ENCODE data around the gene FAM180A. TPM values are rescaled to one million over a fixed set of nuclear protein-coding genes. Genes with fewer than 3 reads are reported as not detected.

FAM180A gene
- total RNA-seq, 1 donor from 2014 or later, result not detected

DNA sequence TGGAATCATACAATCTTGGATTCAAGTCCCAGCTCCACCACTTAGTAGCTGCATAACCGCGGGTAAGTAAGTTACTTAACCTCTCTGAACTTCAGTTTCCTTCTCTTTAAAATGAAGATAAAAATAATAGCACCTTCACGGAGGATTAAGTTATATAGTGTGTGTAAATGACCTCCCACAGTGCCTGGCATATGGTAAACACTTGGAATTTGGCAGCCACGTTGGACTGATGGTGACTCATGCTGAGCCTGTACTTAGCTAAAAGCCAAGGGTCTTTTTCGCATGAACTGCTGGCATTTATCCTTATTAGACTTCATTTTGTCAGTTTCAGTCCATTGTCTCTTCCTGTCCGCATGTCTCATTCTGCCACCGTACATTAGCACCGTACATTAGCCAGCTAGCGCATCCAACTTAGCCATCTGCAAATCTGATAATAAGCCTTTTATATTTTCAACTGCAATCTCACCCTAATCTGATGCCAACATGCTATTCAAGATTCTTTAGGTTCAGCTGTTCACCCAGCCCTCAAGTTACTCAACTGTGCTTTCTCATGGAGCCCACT lies 31.9 kb downstream of the FAM180A start:
- H3K9me3 Mint-ChIP-seq, result no peaks in the 10 kb centered on the region
- H3K27me3 Mint-ChIP-seq (ENCODE audit: low read depth), result no peaks in the 10 kb centered on the region
- no peak for DNase-seq (ENCODE audit: low spot score in 2 of 2, unreplicated experiment in 2 of 2)
- H3K36me3 Mint-ChIP-seq, result no peaks in the 10 kb centered on the region
- H3K27ac Mint-ChIP-seq, result no peak overlapping the region
- no peak overlapping the region for H3K4me3 Mint-ChIP-seq
- H3K4me1 Mint-ChIP-seq, result peaks cover 11% of the 10 kb centered on the region
- TF ChIP-seq, protein P1, sequence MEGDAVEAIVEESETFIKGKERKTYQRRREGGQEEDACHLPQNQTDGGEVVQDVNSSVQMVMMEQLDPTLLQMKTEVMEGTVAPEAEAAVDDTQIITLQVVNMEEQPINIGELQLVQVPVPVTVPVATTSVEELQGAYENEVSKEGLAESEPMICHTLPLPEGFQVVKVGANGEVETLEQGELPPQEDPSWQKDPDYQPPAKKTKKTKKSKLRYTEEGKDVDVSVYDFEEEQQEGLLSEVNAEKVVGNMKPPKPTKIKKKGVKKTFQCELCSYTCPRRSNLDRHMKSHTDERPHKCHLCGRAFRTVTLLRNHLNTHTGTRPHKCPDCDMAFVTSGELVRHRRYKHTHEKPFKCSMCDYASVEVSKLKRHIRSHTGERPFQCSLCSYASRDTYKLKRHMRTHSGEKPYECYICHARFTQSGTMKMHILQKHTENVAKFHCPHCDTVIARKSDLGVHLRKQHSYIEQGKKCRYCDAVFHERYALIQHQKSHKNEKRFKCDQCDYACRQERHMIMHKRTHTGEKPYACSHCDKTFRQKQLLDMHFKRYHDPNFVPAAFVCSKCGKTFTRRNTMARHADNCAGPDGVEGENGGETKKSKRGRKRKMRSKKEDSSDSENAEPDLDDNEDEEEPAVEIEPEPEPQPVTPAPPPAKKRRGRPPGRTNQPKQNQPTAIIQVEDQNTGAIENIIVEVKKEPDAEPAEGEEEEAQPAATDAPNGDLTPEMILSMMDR (IDR thresholded peaks at IDR 0.05; ENCODE audit: unreplicated experiment), result no peak

DNA sequence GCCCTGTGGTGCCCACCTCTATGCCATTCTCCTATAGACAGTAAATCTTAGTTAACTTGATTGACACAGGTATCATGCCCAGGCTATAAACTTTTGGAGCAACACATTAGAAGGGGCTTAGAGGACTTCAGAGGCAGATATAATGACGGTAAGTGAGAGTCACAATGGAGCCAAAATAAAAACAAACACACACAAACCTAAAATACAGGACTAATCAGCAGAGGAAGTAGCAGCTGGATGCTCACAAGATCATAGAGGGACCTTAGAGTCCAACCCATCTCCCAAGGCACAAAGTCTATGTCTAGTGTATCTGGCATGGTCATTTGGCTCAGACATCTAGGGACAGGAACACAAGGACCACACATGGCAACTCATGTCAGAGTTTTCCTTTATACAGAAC lies 32.9 kb downstream of the FAM180A start:
- TF ChIP-seq, protein P1 (IDR thresholded peaks at IDR 0.05; ENCODE audit: unreplicated experiment), result no peak
- no peak overlapping the region for H3K4me3 Mint-ChIP-seq
- no peaks in the 10 kb centered on the region for H3K27me3 Mint-ChIP-seq (ENCODE audit: low read depth)
- no peak for DNase-seq (ENCODE audit: low spot score in 2 of 2, unreplicated experiment in 2 of 2)
- H3K27ac Mint-ChIP-seq, result no peak overlapping the region
- peaks cover 11% of the 10 kb centered on the region for H3K4me1 Mint-ChIP-seq
- H3K9me3 Mint-ChIP-seq, result no peaks in the 10 kb centered on the region
- H3K36me3 Mint-ChIP-seq, result no peaks in the 10 kb centered on the region

DNA sequence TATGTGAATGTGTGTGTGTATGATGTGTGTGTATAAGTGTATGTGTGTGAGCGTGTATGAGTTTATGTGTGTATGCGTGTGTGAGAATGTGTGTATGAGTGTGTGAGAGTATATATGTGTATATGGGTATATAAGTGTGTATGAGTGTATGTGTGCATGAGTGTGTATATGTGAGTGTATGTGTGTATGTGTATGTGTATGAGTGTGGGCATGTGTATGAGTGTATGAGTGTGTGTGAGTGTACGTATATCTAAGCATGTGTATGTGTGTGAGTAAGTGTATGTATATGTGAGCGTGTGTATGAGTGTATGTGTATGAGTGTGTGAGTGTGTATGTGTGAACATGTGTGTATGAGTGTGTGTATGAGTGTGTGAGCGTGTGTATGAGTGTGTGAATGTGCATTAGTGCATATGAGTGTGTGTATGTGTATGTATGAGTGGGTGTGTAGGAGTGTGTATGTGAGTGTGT lies 33.5 kb downstream of the FAM180A start:
- TF ChIP-seq, protein P1 (IDR thresholded peaks at IDR 0.05; ENCODE audit: unreplicated experiment), result no peak
- no peak for DNase-seq (ENCODE audit: low spot score in 2 of 2, unreplicated experiment in 2 of 2)
- H3K4me3 Mint-ChIP-seq, result no peak overlapping the region
- H3K4me1 Mint-ChIP-seq, result peaks cover 11% of the 10 kb centered on the region
- no peak overlapping the region for H3K27ac Mint-ChIP-seq
- no peaks in the 10 kb centered on the region for H3K27me3 Mint-ChIP-seq (ENCODE audit: low read depth)
- H3K36me3 Mint-ChIP-seq, result no peaks in the 10 kb centered on the region
- no peaks in the 10 kb centered on the region for H3K9me3 Mint-ChIP-seq

DNA sequence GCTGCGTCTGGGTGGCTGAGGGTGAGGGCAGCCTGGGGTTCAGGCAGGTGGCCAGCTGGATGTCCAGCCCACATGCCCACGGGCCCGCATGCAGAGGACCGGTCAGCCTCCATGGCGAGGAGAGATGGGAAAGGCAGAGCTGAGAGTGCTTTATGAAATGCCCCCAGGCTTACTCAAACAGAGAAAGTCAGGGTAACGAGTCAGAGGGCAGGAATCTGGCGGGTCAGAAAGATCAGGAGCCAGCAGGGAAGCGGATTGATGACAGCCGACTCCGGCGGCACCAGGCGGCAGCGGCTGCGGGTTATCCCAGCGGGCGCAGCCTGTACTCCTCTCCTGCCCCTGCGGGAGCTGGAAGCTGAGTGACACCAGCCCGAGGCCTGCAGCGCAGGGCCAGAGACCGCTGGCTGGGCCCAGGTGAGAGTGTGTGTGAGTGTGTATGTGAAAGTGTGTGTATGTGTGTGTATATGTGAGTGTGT lies 34.0 kb downstream of the FAM180A start:
- no peak overlapping the region for H3K4me3 Mint-ChIP-seq
- no peaks in the 10 kb centered on the region for H3K27me3 Mint-ChIP-seq (ENCODE audit: low read depth)
- no peak for DNase-seq (ENCODE audit: low spot score in 2 of 2, unreplicated experiment in 2 of 2)
- H3K36me3 Mint-ChIP-seq, result no peaks in the 10 kb centered on the region
- H3K4me1 Mint-ChIP-seq, result peaks cover 8% of the 10 kb centered on the region
- H3K9me3 Mint-ChIP-seq, result no peaks in the 10 kb centered on the region
- TF ChIP-seq, protein P1 (IDR thresholded peaks at IDR 0.05; ENCODE audit: unreplicated experiment), result no peak
- H3K27ac Mint-ChIP-seq, result no peak overlapping the region

DNA sequence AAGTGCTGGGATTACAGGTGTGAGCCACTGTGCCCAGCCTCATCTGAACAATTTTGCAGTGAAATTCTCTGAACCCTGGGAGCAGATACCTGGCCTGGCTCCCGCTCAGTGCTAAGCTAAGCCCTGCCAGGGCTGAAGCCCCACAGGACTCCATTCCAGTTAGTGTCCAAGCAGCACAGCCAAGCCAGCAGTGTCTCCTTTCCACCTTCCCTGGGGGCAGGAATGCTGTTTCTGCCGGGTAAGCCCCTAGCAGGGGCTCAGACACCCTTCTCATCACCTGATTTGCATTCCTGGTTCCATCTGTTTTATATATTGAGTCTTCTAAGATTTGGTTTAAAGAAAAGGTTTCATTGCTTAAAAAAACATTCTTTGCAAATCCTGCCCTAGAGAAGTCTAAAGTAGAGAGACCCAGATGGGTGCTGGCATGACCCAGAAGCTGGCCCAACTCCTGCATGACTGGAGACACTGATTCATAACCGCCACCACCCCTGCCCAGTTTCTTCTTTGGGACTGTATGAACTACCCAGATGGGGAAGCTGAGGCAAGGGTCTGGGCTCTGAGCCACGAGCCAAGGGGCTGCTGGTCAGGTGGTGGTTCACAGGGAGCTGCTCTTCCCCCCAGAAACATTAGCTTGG lies 34.7 kb downstream of the FAM180A start:
- Mint-ChIP-seq H3K9me3 (no peaks in the 10 kb centered on the region), H3K36me3 (no peaks in the 10 kb centered on the region), H3K4me3 (no peak overlapping the region), H3K27me3 (ENCODE audit: low read depth) (no peaks in the 10 kb centered on the region), H3K27ac (no peak overlapping the region), H3K4me1 (peaks cover 7% of the 10 kb centered on the region)
- TF ChIP-seq, protein P1 (IDR thresholded peaks at IDR 0.05; ENCODE audit: unreplicated experiment), result no peak
- DNase-seq (ENCODE audit: low spot score in 2 of 2, unreplicated experiment in 2 of 2), result no peak
